IPS DF 4.7 (cell line): Measurements from ENCODE around the gene PRR18.

Experiments
- DNase-seq: peaks from one replicate; pipeline ENCODE4 v3.0.0-alpha.2; 2013; ENCODE audit warnings: low spot score; ENCODE audit errors: extremely low read depth

PRR18 gene

DNA sequence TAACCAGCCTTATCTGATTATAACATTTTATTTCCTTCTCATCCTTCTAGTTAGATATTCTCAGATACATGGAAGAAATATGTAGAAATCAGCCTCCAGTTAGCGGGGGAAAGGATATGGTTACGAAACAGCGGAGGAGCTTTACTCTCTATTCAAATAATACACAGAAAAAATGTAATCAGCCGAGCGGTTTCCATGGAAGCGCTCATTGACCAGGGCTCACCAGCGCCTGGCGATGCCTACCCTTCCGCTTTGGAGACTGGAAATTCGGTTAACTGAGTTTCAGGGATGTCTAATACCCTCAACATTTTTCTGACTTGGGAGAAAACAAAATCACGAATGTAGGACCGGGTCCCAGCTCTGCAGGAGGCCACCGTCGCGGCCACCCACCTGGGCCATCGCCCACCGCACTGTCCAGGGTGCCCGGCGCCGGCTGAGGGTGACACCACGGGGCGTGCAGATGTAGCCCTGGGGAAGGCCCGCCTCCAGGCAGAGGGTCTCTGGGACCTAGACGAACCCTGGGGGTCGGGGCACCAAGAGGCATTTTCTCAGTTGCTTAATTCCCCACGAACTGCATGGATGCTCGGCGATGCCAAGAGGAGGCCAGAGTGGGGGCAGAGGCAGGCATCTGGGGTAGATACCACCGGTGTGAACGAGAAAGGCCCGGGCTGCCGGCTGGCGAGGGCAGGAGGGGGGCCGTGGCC is 1.7 kb downstream of the PRR18 start:
- DNase-seq, result no peak

DNA sequence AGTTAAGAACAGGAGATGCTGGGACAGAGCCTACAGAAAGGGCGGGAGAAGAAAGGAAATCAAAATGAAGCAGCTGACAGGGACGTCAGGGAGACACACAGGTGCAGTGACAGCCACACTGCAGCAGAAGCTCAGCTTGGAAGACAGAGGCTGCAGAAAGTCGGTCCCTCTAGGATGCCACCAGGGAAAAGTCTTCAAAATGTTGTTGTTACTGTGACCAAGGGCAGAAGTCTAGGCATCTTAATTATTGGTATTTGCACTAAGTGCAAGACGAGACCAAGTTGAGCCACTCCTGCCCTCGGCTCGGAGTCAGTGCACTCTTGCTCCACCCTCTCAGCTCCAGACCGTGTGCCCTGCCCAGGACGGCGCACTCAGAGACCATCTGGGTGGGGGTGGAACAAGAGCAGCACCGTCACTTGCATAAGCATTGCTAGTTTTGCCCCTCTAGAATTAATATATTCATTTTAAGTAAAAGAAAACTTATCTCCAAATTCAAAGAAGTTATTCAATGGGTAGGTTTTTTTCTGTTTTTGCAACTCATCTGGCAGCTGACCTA is 2.6 kb downstream of the PRR18 start:
- no peak for DNase-seq

DNA sequence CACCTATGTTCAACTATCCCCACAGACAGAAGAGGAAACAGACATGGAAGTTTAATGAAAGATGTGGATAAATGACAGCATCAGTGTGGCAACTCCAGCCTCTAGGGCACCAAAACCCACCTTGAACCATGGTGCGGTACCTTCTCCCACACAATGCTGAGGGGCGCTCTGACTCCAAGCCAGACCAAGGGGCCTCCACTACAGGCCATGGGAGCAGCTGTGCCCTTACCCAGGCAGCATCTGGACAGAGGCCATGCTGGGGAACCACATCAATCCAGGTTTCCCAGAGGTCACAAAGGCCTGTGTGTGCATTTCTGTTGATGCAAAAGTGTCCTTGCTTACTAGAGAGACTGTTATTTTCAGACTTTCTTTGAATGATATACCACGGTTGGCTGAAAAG is 4.1 kb downstream of the PRR18 start:
- DNase-seq, result no peak

DNA sequence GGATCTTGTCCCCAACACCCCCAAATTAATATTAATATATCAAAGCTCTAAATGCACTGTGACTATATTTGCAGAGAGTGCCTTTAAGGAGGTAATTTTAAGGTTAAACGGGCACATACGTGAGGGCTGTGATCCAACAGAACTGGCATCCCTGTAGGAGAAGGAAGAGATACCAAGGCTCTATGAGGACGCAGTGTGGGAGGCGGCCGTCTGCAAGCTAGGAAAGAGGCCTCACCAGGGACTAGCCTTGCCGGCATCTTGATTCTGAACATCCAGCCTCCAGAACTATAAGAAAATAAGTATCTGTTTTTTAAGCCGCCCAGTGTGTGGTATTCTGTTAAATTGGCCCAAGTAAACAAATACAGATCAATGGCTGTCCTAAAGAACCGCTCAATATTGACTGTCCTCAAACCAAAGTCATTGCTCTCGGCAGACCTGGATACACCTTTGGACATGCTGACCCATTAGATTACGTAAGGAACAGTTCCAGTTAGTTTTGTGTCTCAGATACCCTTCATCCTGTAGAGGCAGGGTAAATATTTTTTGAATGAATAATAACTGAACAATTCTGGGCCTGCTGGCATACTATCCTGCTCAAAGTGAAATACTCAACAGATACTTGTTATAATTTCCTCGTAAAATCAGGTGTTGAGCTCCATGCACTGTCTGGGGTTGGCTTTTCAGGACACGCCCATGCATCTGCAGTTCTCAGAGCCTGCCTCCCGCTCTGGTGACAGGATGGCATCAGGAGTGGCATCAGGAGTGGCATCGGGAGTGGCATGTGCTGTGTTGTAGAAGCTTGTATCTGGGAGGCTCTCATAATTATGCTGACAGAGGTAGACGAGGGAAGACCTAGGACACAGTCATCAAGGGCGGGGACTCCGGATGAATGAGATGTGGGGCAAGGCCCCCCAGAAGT is 6.3 kb downstream of the PRR18 start:
- DNase-seq, result no peak

- DNase-seq, result no peak
These were observed 7.7 kb downstream of the PRR18 start for GRCh38 chr6:166300357-166300987.

DNA sequence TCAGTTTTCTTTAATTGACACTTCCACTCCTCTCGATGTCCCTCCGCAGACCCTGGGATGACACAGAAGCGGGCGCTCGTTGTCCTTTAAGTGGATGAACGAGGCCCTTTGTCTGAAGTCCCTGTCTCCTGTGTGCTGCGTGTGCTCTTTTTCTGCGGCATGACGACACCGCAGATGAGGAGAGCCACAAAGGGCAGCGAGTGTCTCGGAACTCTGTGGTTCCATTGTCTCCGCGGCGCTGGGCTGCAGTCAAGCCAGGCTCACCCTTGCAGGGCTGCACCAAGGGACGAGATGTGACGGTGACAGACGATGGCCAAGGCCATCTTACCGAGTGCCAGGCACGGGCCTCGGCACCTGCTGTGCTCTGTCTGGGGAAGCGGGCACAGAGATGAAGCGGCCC is 10.6 kb downstream of the PRR18 start:
- no peak for DNase-seq

GRCh38 chr6:166296035-166296883 is 11.9 kb downstream of the PRR18 start:
- no peak for DNase-seq

- no peak for DNase-seq
These were observed 14.2 kb downstream of the PRR18 start for GRCh38 chr6:166293731-166294584.

- no peak for DNase-seq
These were observed 18.8 kb downstream of the PRR18 start for GRCh38 chr6:166289207-166290060.

GRCh38 chr6:166286839-166287271 is 21.3 kb downstream of the PRR18 start:
- DNase-seq, result no peak

- no peak for DNase-seq
These were observed 23.0 kb downstream of the PRR18 start for GRCh38 chr6:166285233-166285632.

GRCh38 chr6:166284640-166285039 is 23.6 kb downstream of the PRR18 start:
- DNase-seq, result no peak

DNA sequence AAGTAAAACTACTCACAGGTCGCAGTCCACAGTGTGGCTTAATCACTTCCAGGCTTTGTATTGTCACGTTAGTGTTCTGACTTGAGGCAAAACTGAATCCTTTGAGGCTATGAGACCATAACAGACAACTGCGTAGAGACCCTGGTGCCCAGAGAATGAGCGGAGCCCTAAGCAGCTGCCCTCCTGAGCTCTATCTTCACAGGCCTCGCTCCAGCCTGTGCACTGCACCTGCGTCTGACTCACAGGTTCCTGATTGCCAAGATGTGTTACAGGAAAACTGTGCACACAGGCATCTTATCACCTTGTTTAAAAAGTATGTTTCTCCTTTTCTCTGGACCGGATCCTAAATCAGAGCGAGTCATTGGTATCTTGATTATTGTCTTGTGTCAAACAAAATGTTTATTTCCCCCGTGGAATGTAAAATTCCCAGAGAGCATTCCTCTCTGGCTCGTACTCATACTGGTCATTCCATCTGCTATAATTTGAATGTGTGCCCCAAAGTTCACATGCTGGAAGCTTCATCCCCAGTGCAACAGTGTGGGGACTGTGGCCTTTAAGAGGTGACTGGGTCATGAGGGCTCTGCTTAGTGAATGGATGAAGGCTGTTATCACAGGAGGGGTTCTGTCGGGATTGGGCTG is 25.7 kb downstream of the PRR18 start:
- DNase-seq, result no peak

DNA sequence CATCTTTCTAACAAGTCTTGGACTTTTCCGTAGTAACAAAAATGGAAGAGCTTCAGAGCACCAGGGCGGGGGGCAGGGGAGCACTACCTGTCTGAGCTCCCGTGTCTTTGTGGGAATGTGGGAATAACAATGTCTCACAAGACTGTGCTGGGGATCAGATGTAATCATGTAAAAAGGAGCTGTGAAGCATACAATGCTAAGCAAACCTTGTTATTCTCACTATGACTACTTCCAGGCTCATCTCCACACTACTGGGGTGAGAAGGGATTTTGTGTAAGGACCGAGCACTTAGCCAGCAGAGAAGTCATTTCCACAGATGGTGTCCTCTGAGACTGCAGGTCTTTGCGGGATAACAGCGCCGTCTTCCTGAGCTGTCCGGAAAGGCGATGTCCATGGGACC is 27.1 kb downstream of the PRR18 start:
- no peak for DNase-seq

DNA sequence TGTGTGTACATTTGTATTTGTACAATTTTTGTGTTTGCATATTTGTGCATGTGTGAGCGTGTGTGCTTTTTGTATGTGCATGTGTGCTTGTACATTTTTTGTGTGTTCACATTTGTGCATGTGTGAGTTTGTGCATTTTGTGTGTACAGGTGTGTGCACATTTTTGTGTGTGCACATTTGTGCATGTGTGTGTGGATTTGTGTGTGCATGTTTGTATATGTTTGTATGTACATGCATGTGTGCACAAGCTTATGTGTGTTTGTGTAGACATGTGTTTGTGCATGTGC is 28.9 kb downstream of the PRR18 start:
- DNase-seq, result no peak

DNA sequence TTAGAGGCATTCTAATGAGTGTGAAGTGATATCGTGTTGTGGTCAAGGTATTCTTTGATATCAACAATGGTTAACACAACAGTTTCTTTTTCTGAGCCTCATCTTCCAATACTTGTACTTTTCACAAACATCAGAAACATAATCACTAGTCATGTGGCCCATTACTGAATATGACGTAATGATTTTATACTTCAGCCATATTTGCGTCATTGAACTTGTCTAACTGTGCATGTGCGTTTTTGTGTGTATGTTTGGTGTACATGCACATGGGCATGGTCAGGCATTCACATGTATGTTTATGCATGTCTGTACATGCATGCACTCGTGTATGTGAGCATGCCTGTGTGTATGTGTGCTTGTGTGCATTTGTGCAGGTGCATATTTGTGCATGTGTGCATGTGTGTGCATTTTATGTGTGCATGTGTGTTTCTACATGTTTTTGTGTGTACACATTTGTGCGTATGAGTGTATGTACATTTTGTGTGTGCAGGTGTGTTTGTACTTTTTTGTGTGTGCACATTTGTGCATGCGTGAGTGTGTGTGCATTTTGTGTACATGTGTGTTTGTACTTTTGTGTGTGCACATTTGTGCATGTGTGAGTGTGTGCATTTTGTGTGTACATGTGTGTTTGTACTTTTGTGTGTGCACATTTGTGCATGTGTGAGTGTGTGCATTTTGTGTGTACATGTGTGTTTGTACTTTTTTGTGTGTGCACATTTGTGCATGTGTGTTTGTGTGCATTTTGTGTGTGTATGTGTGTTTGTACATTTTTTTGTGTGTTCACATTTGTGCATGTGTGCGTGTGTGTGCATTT is 29.4 kb downstream of the PRR18 start:
- no peak for DNase-seq

DNA sequence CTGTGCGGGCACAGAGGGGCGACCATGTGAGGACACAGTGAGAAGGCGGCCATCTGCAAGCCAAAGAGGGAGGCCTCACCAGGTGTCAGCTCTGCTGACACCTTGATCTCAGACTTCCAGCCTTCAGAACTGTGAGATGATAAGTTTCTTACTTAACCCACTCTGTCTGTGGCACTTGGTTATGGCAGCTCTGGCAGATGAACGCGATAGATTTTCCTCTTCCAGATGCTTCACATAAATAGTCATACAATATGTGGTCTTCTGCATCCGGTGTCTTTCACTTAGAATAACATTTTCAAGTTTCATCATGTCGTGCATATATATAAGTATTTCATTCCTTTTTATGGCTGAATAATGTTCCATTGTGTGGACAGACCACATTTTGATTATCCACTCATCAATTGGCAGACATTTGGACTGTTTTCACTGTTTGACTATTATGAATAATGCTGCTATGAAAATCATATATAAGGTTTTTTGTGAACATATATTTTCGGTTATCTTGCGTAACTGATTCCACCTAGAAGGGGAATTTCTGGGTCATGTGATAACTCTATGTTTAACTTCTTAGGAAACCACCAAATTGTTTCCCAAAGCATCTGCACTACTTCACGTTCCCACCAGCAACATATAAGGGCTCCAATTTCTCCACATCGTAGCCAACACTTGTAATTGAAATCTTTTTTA is 30.2 kb downstream of the PRR18 start:
- DNase-seq, result no peak
